GM23338 (cell line): ENCODE measurements around the gene YBEY. TPM values are rescaled to one million over a fixed set of nuclear protein-coding genes. Genes with fewer than 3 reads are reported as not detected.

Source experiments
- ATAC-seq: fragments of 200-7000 bp; cut with Tn5 transposase; 3 replicates; pipeline ENCODE4 v1.9.1; 2020
- DNase-seq: peaks from one replicate; pipeline ENCODE4 v3.0.0-alpha.2; 2015; ENCODE audit warnings: low spot score
- H2AFZ ChIP-seq: fragments of 200-600 bp; sonication (generic); 2 replicates; pipeline ENCODE4 v1.8.0; 2016; ENCODE audit warnings: antibody characterized with exemption, mild to moderate bottlenecking, moderate library complexity
- H3F3A ChIP-seq: fragments of 200-600 bp; sonication (generic); replicated peaks from 2 replicates; pipeline ENCODE4 v1.8.0; 2017; ENCODE audit warnings: antibody characterized with exemption, mixed run types, low read depth
- H3K27ac ChIP-seq: fragments of 200-600 bp; sonication (generic); 2 replicates; pipeline ENCODE4 v1.6.1; 2016; ENCODE audit warnings: low read depth
- H3K27me3 ChIP-seq: fragments of 200-600 bp; sonication (generic); 2 replicates; pipeline ENCODE4 v1.8.0; 2016; ENCODE audit warnings: mild to moderate bottlenecking, mixed run types, moderate library complexity; ENCODE audit not compliant: insufficient read depth
- H3K36me3 ChIP-seq: fragments of 200-600 bp; sonication (generic); 2 replicates; pipeline ENCODE4 v1.8.0; 2016; ENCODE audit warnings: mild to moderate bottlenecking; ENCODE audit not compliant: insufficient read depth
- H3K4me1 ChIP-seq: fragments of 200-600 bp; sonication (generic); 2 replicates; pipeline ENCODE4 v1.8.0; 2016; ENCODE audit warnings: mild to moderate bottlenecking, moderate library complexity; ENCODE audit not compliant: insufficient read depth
- H3K4me2 ChIP-seq: fragments of 200-600 bp; sonication (generic); 2 replicates; pipeline ENCODE4 v1.7.1; 2017; ENCODE audit warnings: mixed run types
- H3K4me3 ChIP-seq: fragments of 200-600 bp; sonication (generic); 2 replicates; pipeline ENCODE4 v1.6.1; 2016; ENCODE audit warnings: mixed run types
- H3K79me2 ChIP-seq: fragments of 200-600 bp; sonication (generic); replicated peaks from 2 replicates; pipeline ENCODE4 v1.8.0; 2017; ENCODE audit warnings: mild to moderate bottlenecking; ENCODE audit not compliant: insufficient read depth
- H3K9me2 ChIP-seq: fragments of 200-600 bp; sonication (generic); 2 replicates; pipeline ENCODE4 v1.8.0; 2017; ENCODE audit not compliant: insufficient read depth
- H4K20me1 ChIP-seq: fragments of 200-600 bp; sonication (generic); replicated peaks from 2 replicates; pipeline ENCODE4 v1.8.0; 2017; ENCODE audit warnings: mild to moderate bottlenecking; ENCODE audit not compliant: insufficient read depth
- H3K27ac Mint-ChIP-seq: 2 replicates; pipeline ENCODE4 v1.8.0; 2020; ENCODE audit warnings: inconsistent platforms, mild to moderate bottlenecking, moderate library complexity, mixed read lengths
- H3K27me3 Mint-ChIP-seq: 3 replicates; pipeline ENCODE4 v1.8.0; 2022; ENCODE audit warnings: low read depth, mild to moderate bottlenecking, moderate library complexity, mixed read lengths, inconsistent platforms; ENCODE audit not compliant: insufficient read depth, poor library complexity
- H3K36me3 Mint-ChIP-seq: 3 replicates; pipeline ENCODE4 v1.8.0; 2021; ENCODE audit warnings: low read depth, mild to moderate bottlenecking, inconsistent platforms, moderate library complexity, mixed read lengths
- H3K4me1 Mint-ChIP-seq: 3 replicates; pipeline ENCODE4 v1.8.0; 2020; ENCODE audit warnings: mild to moderate bottlenecking, inconsistent platforms, mixed read lengths
- H3K4me3 Mint-ChIP-seq: 3 replicates; pipeline ENCODE4 v1.8.0; 2021; ENCODE audit warnings: moderate library complexity, mild to moderate bottlenecking, inconsistent platforms, mixed read lengths
- H3K9me3 Mint-ChIP-seq: 3 replicates; pipeline ENCODE4 v1.8.0; 2020; ENCODE audit warnings: moderate library complexity, mild to moderate bottlenecking, inconsistent platforms, mixed read lengths
- CTCF ChIP-seq, 2 experiments: fragments of 200-600 bp in 1 of 2; sonication (generic) in 1 of 2; conservative IDR thresholded peaks; 2 replicates each; pipeline versions ENCODE4 v1.5.1 to v1.6.1; 2016 to 2017; ENCODE audit warnings: antibody characterized with exemption in 2 of 2, low read depth in 2 of 2, mild to moderate bottlenecking in 2 of 2, moderate library complexity in 1 of 2
- EZH2phosphoT487 ChIP-seq: fragments of 200-600 bp; sonication (generic); IDR thresholded peaks from one replicate; pipeline ENCODE4 v1.8.1; 2018; ENCODE audit warnings: antibody characterized with exemption; ENCODE audit not compliant: unreplicated experiment
- JUNB ChIP-seq: IDR thresholded peaks from one replicate; pipeline ENCODE4 v1.6.1; 2016; ENCODE audit warnings: antibody characterized with exemption; ENCODE audit not compliant: unreplicated experiment
- NANOG ChIP-seq: IDR thresholded peaks from 2 replicates; pipeline ENCODE4 v1.6.1; 2016; ENCODE audit warnings: antibody characterized with exemption, borderline replicate concordance
- POLR2AphosphoS5 ChIP-seq: IDR thresholded peaks from 2 replicates; pipeline ENCODE4 v1.6.1; 2016; ENCODE audit warnings: antibody characterized with exemption, low read depth
- REST ChIP-seq: IDR thresholded peaks from one replicate; pipeline ENCODE4 v1.6.1; 2018; ENCODE audit warnings: antibody characterized with exemption; ENCODE audit not compliant: unreplicated experiment
- STAT1 ChIP-seq: IDR thresholded peaks from one replicate; pipeline ENCODE4 v1.6.1; 2016; ENCODE audit warnings: antibody characterized with exemption; ENCODE audit not compliant: unreplicated experiment
- polyA plus RNA-seq: library from polyadenylated mRNA; unstranded; fragments of >200 nt; fragmentation: Nextera tagmentation; extraction: Ambion mirVana; gene quantifications from 2 replicates; pipeline ENCODE4 v1.2.1, GENCODE V29; 2016
- total RNA-seq: library from RNA; depleted of rRNA; stranded (reverse); fragments of >200 nt; shearing (Covaris generic); gene quantifications from 2 replicates; pipeline ENCODE4 v1.2.3, GENCODE V29; 2014
- TF ChIP-seq, protein P1 (sequence below): fragments of 250-450 bp; sonication (Bioruptor Pico); IDR thresholded peaks from 2 replicates; pipeline ENCODE4 v1.5.0; 2020; ENCODE audit warnings: mild to moderate bottlenecking, moderate library complexity

YBEY gene
- total and polyA plus RNA-seq, 2 experiments from 2014 or later, result 28.1 to 31.8 TPM

GRCh38 chr21:46266946-46267345, 19.2 kb upstream of the YBEY start:
- Mint-ChIP-seq H3K36me3 (peaks cover 69% of the 10 kb centered on the region), H3K4me1 (no peaks in the 10 kb centered on the region), H3K27me3 (peaks cover 6% of the 10 kb centered on the region), H3K9me3 (no peaks in the 10 kb centered on the region), H3K4me3 (no peak overlapping the region), H3K27ac (no peak overlapping the region)
- Histone ChIP-seq H3K9me2 (no peaks in the 10 kb centered on the region), H2AFZ (no peak overlapping the region), H3K79me2 (no peaks in the 10 kb centered on the region), H3F3A (0 out of 2 replicates have a peak, but pooled peaks cover 6% of the 10 kb centered on the region), H3K4me2 (no peak overlapping the region), H3K27me3 (no peaks in the 10 kb centered on the region), H4K20me1 (peaks cover 9% of the 10 kb centered on the region; the same call in 1 of the 2 replicates), H3K36me3 (peaks cover 25% of the 10 kb centered on the region), H3K4me3 (no peak overlapping the region), H3K27ac (no peak overlapping the region), H3K4me1 (no peaks in the 10 kb centered on the region)
- ATAC-seq (no peak), DNase-seq (no peak)
- TF ChIP-seq EZH2phosphoT487 (no peak), CTCF (conservative IDR thresholded peaks at IDR 0.05; ENCODE audit: low read depth in 2 of 2) (0 out of 4 replicates have a peak, but pooled peaks of 1 of the 2 experiments have one; percentile 8)
- TF ChIP-seq, protein P1, sequence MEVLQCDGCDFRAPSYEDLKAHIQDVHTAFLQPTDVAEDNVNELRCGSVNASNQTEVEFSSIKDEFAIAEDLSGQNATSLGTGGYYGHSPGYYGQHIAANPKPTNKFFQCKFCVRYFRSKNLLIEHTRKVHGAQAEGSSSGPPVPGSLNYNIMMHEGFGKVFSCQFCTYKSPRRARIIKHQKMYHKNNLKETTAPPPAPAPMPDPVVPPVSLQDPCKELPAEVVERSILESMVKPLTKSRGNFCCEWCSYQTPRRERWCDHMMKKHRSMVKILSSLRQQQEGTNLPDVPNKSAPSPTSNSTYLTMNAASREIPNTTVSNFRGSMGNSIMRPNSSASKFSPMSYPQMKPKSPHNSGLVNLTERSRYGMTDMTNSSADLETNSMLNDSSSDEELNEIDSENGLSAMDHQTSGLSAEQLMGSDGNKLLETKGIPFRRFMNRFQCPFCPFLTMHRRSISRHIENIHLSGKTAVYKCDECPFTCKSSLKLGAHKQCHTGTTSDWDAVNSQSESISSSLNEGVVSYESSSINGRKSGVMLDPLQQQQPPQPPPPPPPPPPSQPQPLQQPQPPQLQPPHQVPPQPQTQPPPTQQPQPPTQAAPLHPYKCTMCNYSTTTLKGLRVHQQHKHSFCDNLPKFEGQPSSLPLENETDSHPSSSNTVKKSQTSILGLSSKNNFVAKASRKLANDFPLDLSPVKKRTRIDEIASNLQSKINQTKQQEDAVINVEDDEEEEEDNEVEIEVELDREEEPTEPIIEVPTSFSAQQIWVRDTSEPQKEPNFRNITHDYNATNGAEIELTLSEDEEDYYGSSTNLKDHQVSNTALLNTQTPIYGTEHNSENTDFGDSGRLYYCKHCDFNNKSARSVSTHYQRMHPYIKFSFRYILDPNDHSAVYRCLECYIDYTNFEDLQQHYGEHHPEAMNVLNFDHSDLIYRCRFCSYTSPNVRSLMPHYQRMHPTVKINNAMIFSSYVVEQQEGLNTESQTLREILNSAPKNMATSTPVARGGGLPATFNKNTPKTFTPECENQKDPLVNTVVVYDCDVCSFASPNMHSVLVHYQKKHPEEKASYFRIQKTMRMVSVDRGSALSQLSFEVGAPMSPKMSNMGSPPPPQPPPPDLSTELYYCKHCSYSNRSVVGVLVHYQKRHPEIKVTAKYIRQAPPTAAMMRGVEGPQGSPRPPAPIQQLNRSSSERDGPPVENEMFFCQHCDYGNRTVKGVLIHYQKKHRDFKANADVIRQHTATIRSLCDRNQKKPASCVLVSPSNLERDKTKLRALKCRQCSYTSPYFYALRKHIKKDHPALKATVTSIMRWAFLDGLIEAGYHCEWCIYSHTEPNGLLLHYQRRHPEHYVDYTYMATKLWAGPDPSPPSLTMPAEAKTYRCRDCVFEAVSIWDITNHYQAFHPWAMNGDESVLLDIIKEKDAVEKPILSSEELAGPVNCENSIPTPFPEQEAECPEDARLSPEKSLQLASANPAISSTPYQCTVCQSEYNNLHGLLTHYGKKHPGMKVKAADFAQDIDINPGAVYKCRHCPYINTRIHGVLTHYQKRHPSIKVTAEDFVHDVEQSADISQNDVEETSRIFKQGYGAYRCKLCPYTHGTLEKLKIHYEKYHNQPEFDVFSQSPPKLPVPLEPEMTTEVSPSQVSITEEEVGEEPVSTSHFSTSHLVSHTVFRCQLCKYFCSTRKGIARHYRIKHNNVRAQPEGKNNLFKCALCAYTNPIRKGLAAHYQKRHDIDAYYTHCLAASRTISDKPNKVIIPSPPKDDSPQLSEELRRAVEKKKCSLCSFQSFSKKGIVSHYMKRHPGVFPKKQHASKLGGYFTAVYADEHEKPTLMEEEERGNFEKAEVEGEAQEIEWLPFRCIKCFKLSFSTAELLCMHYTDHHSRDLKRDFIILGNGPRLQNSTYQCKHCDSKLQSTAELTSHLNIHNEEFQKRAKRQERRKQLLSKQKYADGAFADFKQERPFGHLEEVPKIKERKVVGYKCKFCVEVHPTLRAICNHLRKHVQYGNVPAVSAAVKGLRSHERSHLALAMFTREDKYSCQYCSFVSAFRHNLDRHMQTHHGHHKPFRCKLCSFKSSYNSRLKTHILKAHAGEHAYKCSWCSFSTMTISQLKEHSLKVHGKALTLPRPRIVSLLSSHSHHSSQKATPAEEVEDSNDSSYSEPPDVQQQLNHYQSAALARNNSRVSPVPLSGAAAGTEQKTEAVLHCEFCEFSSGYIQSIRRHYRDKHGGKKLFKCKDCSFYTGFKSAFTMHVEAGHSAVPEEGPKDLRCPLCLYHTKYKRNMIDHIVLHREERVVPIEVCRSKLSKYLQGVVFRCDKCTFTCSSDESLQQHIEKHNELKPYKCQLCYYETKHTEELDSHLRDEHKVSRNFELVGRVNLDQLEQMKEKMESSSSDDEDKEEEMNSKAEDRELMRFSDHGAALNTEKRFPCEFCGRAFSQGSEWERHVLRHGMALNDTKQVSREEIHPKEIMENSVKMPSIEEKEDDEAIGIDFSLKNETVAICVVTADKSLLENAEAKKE, result no peak

DNA sequence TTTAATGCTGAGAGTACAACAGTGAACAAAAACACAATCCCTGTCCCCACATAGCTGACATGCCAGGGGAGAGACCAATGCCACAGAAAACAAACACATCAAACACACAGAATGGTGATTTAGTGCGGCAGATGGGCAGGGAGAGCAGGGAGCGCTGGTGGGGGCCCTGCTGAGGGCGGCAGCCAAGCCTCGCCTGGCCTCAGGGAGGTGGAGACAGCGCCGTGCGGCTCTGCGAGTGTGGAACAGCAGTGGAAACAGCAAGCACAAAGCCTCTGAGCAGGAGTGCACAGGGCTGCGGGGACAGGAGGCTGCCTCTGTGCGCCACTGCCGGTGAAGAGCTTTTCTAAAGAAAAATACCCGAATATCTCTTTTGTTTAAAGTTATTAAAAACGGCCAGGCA, 17.8 kb upstream of the YBEY start:
- Mint-ChIP-seq H3K27me3 (peaks cover 8% of the 10 kb centered on the region), H3K4me3 (no peak overlapping the region), H3K36me3 (peaks cover 76% of the 10 kb centered on the region)
- TF ChIP-seq POLR2AphosphoS5 (no peak), STAT1 (no peak), NANOG (no peak), REST (no peak), CTCF (conservative IDR thresholded peaks at IDR 0.05; ENCODE audit: low read depth in 2 of 2) (no peak), JUNB (no peak)

More for the DNA sequence above, 17.8 kb upstream of the YBEY start:
- no peak for DNase-seq
- Histone ChIP-seq H3K4me1 (no peaks in the 10 kb centered on the region), H3F3A (0 out of 2 replicates have a peak, but pooled peaks cover 6% of the 10 kb centered on the region), H3K27ac (no peak overlapping the region), H3K79me2 (no peaks in the 10 kb centered on the region), H3K36me3 (peaks cover 29% of the 10 kb centered on the region), H3K27me3 (no peaks in the 10 kb centered on the region), H3K9me2 (no peaks in the 10 kb centered on the region), H3K4me3 (no peak overlapping the region), H2AFZ (no peak overlapping the region), H4K20me1 (peaks cover 10% of the 10 kb centered on the region; the same call in 1 of the 2 replicates), H3K4me2 (no peak overlapping the region)
- H3K27ac Mint-ChIP-seq, result no peak overlapping the region
- no peaks in the 10 kb centered on the region for H3K9me3 Mint-ChIP-seq
- no peak for ATAC-seq
- H3K4me1 Mint-ChIP-seq, result no peaks in the 10 kb centered on the region
